Inflammatory macrophage (primary cell): ENCODE data around the gene BDKRB2.
A peak's percentile ranks its signal among the peaks of the same experiment; 100 is the strongest.
"Not testable (repeated sequence)": the region's sequence is repeated elsewhere in the genome, so short reads cannot be mapped to it uniquely, and the experiment has no call there.

Source experiments
- DNase-seq, 2 donors: peaks; one replicate each; pipeline ENCODE4 v3.0.0-alpha.2; 2020 to 2022

BDKRB2 gene

GRCh38 chr14:96225213-96225612 is 20.6 kb downstream of the BDKRB2 start:
- DNase-seq, result no peak

- DNase-seq, result no peak
These were observed 21.1 kb downstream of the BDKRB2 start for GRCh38 chr14:96225745-96226151.

- no peak for DNase-seq
These were observed 22.8 kb downstream of the BDKRB2 start for GRCh38 chr14:96227428-96227827.

GRCh38 chr14:96229315-96229714 is 24.7 kb downstream of the BDKRB2 start:
- no peak for DNase-seq

- DNase-seq, result no peak
These were observed 26.4 kb downstream of the BDKRB2 start for GRCh38 chr14:96231056-96231455.

GRCh38 chr14:96231526-96232130 is 27.0 kb downstream of the BDKRB2 start:
- DNase-seq, result no peak

- no peak for DNase-seq
These were observed 27.9 kb downstream of the BDKRB2 start for GRCh38 chr14:96232506-96232905.

GRCh38 chr14:96233661-96234060 is 29.0 kb downstream of the BDKRB2 start:
- no peak for DNase-seq

GRCh38 chr14:96235426-96235825 is 30.8 kb downstream of the BDKRB2 start:
- DNase-seq, result no peak

- DNase-seq, result no peak
These were observed 33.0 kb downstream of the BDKRB2 start for GRCh38 chr14:96237641-96238040.

GRCh38 chr14:96238676-96239265 is 34.1 kb downstream of the BDKRB2 start:
- DNase-seq, result no peak

GRCh38 chr14:96239711-96240141 is 35.1 kb downstream of the BDKRB2 start:
- no peak for DNase-seq

GRCh38 chr14:96240641-96241040 is 36.0 kb downstream of the BDKRB2 start:
- DNase-seq, result no peak

GRCh38 chr14:96242126-96242525 is 37.5 kb downstream of the BDKRB2 start:
- no peak for DNase-seq

GRCh38 chr14:96243785-96244184 is 39.1 kb downstream of the BDKRB2 start:
- no peak for DNase-seq

GRCh38 chr14:96245074-96245473 is 40.4 kb downstream of the BDKRB2 start:
- DNase-seq, result not testable (repeated sequence)

- no peak for DNase-seq
These were observed 41.3 kb downstream of the BDKRB2 start for GRCh38 chr14:96245710-96246538.

GRCh38 chr14:96246539-96246847 is 41.9 kb downstream of the BDKRB2 start:
- DNase-seq, result peak in 1 of 2 donors; percentile 41

- no peak for DNase-seq
These were observed 42.4 kb downstream of the BDKRB2 start for GRCh38 chr14:96247031-96247430.

GRCh38 chr14:96249029-96249428 is 44.4 kb downstream of the BDKRB2 start:
- DNase-seq, result peak; percentile 92 to 93

GRCh38 chr14:96250485-96250884 is 45.8 kb downstream of the BDKRB2 start:
- no peak for DNase-seq

- no peak for DNase-seq
These were observed 47.1 kb downstream of the BDKRB2 start for GRCh38 chr14:96251656-96252155.

GRCh38 chr14:96252323-96252998 is 47.8 kb downstream of the BDKRB2 start:
- DNase-seq, result no peak
